Loucy (cell line): ENCODE measurements around the gene OR56B1.

ENCODE experiments used
- EZH2phosphoT487 ChIP-seq: fragments of 200-600 bp; IDR thresholded peaks from 2 replicates; pipeline ENCODE4 v1.6.1; 2018; ENCODE audit warnings: antibody characterized with exemption, mild to moderate bottlenecking, moderate library complexity, borderline replicate concordance
- TF ChIP-seq, protein P1 (sequence below): fragments of 200-600 bp; sonication (generic); conservative IDR thresholded peaks from 2 replicates; pipeline ENCODE4 v1.5.1; 2014; ENCODE audit warnings: mild to moderate bottlenecking, antibody characterized with exemption, low read length

DNA sequence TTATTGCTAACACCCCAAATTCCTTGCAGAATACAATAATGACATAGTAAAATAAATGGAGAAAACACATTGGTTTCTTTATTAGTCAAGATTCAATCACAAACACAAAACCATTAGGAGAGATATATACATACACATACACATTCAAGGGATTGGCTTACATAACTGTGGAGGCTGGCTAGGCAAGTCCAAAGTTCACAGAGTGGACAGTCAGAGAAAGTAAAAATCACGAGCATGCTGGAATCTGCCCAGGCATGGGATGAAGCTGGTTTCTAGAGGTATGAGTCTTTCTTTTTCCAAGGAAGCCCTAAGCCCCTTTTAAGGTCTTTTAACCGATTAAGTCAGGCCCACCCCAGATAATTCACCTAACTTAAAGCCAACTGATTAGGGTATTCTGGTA is 13.6 kb upstream of the OR56B1 start:
- TF ChIP-seq, protein P1, sequence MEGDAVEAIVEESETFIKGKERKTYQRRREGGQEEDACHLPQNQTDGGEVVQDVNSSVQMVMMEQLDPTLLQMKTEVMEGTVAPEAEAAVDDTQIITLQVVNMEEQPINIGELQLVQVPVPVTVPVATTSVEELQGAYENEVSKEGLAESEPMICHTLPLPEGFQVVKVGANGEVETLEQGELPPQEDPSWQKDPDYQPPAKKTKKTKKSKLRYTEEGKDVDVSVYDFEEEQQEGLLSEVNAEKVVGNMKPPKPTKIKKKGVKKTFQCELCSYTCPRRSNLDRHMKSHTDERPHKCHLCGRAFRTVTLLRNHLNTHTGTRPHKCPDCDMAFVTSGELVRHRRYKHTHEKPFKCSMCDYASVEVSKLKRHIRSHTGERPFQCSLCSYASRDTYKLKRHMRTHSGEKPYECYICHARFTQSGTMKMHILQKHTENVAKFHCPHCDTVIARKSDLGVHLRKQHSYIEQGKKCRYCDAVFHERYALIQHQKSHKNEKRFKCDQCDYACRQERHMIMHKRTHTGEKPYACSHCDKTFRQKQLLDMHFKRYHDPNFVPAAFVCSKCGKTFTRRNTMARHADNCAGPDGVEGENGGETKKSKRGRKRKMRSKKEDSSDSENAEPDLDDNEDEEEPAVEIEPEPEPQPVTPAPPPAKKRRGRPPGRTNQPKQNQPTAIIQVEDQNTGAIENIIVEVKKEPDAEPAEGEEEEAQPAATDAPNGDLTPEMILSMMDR: no peak
- no peak for TF ChIP-seq EZH2phosphoT487
